GM18868 (cell line): Measurements from ENCODE around the gene JAG1.

Source experiments
- ATAC-seq: cut with Tn5 transposase; IDR thresholded peaks from one replicate; pipeline ENCODE4 v1.9.1; 2021; ENCODE audit warnings: mild to moderate bottlenecking, moderate library complexity; ENCODE audit not compliant: unreplicated experiment

Gene JAG1

GRCh38 chr20:10673842-10674683 is at the start of gene JAG1:
Gene JAG1 (minus strand): TSS chr20:10673999. CDS start chr20:10673530, 469 bp downstream.
- ATAC-seq, result peak; percentile 51

DNA sequence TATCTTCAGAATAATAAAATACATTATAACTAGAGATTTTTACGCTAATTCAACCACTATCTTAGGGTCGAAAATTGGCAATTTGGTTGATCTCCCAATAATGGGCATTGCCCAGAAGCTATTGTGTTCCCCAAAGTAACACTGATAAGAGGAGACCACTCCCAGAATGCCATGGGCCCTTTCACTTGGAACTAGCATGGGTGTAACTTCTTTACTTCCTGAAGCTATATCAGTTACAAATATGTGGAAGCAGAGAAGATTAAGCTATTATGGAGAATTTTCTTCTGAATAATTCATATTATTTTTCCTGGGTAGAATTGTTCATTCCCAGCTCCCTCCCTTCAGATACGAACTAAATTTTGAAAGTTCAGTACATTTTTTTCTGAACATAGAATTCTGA is 48.2 kb upstream of the JAG1 start:
- ATAC-seq, result no peak

GRCh38 chr20:10721137-10721896 is 47.5 kb upstream of the JAG1 start:
- ATAC-seq, result no peak

- no peak for ATAC-seq
Observed at GRCh38 chr20:10720565-10720964, 46.8 kb upstream of the JAG1 start.

- no peak for ATAC-seq
Observed at GRCh38 chr20:10719740-10720385, 46.1 kb upstream of the JAG1 start.

GRCh38 chr20:10718661-10719060 is 44.9 kb upstream of the JAG1 start:
- ATAC-seq, result no peak

- no peak for ATAC-seq
Observed at GRCh38 chr20:10716855-10717254, 43.1 kb upstream of the JAG1 start.

DNA sequence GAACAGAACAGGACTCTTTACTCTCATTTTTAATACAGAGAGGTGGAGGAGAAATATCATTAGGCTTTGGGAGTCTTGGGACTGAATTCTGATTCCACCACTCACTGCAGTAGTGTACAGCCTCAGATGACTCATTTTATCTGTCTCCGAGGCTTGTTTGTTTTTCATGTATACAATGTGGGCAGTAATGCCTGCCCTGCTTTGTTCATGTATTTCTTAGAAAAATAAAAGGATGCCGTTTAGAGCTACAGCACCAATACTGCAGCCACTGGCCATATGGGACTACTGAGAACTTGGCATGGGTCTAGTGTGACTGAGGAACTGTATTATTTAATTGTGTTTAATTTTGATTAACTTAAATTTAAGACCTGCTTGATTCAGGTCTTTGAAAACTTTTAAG is 41.2 kb upstream of the JAG1 start:
- ATAC-seq, result no peak

DNA sequence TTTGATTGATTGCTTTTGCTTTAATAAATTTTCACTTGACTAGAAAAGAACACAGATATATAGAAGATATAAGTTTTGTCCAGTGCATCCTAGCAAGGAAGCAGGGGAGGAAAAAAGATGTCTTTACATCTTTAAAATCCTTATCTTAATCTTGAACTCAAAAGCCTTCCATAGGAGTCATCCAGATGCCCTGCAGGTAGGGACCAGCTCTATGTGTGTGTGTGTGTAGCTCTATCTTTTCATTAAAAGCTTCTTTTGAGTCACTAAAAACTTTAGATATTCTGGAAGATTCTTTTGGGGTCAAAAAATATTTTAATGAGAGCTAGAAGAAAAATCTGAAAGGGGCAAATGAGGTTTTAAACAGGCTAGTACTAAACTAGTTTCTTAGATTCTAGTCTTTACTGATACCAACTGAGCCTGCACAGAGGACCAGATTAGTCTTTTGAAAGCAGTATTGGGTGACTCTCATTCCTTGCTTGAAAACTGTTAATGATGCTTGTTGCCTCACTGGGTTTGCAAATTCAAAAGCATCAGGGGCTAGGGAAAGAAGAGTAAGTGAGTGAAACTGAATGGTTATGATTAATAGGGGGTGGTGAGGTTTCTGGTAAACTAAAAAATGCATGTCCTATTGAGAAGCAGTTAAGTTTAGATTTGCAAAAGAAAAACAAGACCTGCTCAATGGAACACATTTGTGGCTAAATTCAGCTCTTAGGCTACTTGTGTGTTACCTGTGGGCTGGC is 40.6 kb upstream of the JAG1 start:
- ATAC-seq, result no peak

- no peak for ATAC-seq
Observed at GRCh38 chr20:10713161-10713560, 39.4 kb upstream of the JAG1 start.

DNA sequence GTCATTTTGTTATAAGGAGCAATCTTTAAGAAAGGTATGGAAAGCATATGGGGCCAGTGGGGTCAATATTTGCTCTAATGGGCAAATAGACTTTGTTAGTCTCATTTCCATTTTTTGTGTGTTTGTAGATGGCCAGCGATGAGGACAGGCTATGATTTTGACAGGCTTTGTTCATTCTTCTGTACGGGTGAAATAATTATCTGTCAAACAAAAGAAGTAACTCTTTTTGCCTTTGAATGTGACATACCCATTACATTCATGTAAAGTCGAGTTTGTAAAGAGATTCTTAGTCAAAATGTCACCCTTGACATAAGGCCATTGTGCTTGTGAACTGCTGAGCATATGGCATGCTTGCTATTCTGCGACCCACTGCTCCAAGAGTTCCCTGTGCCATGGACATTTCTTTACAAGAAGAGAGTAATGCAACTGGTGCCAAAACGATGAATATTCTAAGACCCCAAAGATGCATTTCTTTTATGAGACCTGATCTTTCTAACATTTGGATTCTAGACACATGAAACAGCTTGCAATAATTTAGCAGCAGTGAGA is 38.2 kb upstream of the JAG1 start:
- ATAC-seq, result no peak

- ATAC-seq, result no peak
Observed at GRCh38 chr20:10710991-10711775, 37.4 kb upstream of the JAG1 start.

DNA sequence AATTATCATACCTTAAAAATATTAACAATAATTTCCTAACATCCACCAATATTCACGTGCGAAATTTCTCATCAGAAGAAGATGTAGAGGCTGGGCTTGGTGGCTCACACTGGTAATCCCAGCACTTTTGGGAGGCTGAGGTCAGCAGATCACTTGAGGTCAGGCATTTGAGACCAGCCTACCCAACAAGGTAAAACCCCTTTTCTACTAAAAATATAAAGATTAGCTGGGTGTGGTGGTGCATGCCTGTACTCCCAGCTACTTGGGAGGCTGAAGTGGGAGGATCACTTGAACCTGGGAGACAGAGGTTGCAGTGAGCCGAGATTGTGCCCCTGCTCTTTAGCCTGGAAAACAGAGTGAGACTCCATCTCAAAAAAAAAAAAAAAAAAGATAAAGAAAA is 36.1 kb upstream of the JAG1 start:
- ATAC-seq, result no peak

DNA sequence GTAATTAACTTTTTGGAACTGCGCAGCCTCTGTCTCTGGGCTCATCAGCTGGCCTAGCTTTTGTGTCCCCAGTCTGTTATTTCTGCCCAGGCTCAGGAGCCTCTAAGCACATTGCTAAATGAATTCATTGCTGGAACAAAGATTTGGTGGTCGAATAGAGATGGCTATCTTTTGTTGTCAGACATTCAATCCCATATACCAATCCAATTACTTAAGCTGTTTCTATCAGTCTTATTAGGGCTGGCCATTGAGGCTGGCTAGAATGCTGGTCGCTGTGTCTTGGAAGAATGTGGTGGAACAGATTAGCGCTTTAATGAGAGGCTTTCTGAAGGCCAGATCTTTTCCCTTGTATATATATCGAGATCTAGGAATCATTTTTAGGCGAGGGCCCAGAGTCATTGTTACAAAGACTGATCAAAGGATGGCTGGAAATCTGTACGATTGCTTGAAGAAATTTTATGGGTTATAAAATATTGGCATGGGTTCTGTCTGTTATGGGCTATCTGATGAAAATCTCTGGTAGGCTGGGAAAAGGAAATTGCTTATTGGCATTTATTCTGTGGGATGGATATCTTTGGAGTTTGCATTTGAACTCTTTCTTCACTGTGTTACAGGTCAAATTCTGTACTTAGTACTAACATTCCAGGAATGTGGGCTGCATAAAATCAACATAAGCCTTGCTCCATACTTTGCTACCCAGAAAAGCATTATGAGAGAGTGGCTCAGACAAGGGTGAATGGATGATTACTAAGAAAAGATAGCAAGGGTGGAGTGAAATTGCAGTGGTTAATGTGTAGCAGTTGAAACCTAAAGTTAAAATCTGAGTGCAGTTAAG is 34.8 kb upstream of the JAG1 start:
- ATAC-seq, result no peak

- ATAC-seq, result no peak
Observed at GRCh38 chr20:10707791-10708190, 34.0 kb upstream of the JAG1 start.

DNA sequence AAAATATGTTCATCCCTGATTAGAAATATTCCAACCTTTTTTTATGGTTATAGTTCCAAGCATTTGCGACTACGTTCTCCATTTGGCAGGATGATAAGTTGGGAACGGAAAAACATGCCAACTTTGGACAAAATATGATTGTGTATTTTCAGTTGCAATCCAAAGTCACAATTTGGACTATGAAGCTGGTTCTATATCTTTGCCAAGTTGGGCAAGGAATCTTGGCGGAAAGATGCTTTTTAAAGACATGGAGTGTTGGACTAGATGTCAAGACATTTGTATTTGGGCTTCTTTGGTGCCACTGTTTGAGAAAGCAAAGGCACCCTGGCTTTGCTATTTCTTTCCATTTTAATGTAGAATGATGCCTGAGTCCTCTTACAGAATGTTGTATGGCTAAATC is 33.3 kb upstream of the JAG1 start:
- no peak for ATAC-seq

DNA sequence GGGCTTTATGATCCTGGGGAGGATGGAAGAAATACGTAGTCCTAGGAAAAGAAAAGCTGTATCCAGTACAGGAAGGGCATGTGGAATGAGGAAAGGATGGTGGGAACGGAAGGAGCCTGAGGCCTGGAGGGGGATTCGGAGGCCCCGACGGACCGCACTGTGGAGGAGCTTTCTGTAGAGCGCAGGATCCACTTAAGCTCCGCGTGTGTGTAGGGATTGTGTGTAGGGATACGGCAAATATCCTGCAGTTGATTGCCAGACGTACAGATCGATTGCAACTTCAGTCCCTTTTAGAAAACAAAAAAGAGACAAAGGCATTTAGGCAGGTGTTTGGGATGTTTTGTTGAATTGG is 32.6 kb upstream of the JAG1 start:
- no peak for ATAC-seq

GRCh38 chr20:10705801-10706459 is 32.1 kb upstream of the JAG1 start:
- ATAC-seq, result no peak

GRCh38 chr20:10701607-10702006 is 27.8 kb upstream of the JAG1 start:
- no peak for ATAC-seq
